Retinal pigment epithelial cell (primary cell): ENCODE results near the gene RIN1.
A peak's percentile ranks its signal among the peaks of the same experiment; 100 is the strongest.

Experiments used
- DNase-seq: peaks from one replicate; pipeline ENCODE4 v3.0.0-alpha.2; 2010; ENCODE audit warnings: low read depth
- H3K4me3 ChIP-seq: 2 replicates; pipeline ENCODE4 v1.5.1; 2011; ENCODE audit warnings: mild to moderate bottlenecking, low read length, control low read depth, moderate library complexity
- TF ChIP-seq, protein P1 (sequence below): conservative IDR thresholded peaks from 2 replicates; pipeline ENCODE4 v1.5.1; 2011; ENCODE audit warnings: low read depth, low read length, control low read depth, inconsistent platforms

Gene RIN1

DNA sequence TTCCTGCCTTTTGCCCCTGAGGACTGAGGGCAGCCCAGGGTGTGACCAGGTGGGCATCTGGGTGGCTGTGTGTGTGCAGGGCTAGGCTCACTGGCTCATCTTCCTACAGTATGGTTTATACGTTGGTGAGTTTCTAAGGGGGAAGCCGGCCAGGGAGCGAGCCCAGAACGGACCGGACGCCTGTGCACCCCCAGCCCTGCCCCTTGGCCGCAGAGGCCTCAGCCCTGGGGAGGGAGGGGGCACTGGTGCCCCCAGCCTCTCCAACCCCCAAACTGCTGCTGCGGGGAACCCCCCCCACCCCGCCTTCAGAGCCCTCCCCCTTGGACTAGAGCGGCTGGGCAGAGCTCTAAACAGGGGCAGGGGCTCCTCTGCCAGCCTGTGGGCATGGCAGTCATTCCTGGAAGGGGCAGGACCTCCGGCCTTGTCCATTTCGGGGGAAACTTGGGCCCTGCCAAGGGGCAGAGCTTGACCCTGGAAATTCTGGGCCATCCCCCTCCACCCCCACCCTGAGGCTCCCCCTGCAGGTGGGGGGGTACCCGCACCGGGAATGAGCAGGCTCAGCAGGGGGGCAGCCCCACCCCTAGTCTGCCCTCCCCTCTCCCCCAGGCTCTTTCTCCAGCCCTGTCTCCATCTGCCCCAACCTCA lies 52.7 kb downstream of the RIN1 start:
- no peak overlapping the region for H3K4me3 ChIP-seq
- TF ChIP-seq, protein P1, sequence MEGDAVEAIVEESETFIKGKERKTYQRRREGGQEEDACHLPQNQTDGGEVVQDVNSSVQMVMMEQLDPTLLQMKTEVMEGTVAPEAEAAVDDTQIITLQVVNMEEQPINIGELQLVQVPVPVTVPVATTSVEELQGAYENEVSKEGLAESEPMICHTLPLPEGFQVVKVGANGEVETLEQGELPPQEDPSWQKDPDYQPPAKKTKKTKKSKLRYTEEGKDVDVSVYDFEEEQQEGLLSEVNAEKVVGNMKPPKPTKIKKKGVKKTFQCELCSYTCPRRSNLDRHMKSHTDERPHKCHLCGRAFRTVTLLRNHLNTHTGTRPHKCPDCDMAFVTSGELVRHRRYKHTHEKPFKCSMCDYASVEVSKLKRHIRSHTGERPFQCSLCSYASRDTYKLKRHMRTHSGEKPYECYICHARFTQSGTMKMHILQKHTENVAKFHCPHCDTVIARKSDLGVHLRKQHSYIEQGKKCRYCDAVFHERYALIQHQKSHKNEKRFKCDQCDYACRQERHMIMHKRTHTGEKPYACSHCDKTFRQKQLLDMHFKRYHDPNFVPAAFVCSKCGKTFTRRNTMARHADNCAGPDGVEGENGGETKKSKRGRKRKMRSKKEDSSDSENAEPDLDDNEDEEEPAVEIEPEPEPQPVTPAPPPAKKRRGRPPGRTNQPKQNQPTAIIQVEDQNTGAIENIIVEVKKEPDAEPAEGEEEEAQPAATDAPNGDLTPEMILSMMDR: no peak
- no peak for DNase-seq

DNA sequence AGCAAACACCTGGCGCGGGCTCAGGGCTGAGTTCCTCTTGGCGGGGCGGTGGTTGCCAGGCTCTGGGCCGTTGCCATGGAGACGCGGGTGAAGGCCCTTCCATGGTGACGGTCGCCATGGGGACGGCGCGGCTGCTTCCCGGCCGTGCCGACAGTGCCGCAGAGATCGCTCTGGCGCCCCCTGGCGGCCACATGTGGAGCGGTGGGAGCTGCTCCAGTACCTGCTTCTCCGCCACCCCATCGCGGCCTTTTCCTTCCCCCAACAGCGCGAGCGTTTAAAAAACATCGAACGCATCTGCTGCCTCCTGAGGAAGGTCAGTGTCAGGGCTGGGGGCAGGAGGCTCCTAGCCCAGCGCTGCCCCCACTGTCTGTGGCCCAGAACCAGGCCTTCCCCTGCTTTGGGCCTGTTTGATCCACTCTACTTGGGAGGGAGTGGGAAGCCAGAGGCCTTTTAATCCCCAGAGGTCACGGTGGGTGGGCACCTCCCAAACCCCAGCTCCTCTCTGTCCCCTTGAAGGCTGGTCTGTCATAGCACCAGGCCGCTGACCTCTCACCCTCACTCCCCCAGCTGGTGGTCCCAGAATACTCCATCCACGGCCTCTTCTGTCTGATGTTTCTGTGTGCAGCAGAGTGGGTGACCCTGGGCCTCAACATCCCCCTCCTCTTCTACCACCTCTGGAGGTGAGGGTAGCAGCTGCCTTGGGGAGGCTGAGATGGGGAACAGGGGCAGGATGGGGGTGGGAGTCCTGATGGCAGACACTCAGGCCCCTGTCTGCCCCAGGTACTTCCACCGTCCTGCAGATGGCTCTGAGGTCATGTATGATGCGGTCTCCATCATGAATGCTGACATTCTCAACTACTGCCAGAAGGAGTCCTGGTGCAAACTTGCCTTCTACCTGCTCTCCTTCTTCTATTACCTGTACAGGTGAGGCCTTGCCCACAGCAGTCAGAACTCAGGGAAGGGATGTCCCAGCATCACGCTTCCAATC lies 53.5 kb downstream of the RIN1 start:
- TF ChIP-seq, protein P1: peak; percentile 93
- no peak overlapping the region for H3K4me3 ChIP-seq
- DNase-seq: peak; percentile 76
